ENCODE data around the gene MBNL3. TPM values are rescaled to one million over a fixed set of nuclear protein-coding genes. Genes with fewer than 3 reads are reported as not detected.

MBNL3 gene
- total RNA-seq, 1 experiment from 2014 or later = 4.0 TPM

DNA sequence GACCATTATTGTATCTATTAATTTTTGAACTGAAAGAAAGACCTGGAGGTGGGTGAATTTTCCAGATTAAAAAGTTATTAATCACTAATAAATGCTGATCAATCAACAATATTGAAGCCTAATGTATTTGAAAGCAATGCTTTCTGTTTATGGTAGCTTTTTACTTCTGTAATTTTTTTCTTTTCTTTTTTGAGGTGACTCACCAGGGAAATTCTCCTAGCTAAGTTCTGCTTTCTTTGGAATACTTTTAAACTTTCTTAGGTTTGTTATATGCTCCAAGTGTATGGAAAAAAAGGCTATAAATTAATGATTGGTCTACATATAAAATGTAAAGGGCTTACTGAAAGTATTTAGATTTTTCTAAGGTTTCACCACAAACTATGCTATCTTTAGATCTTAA, 94.2 kb downstream of the MBNL3 start:
- Mint-ChIP-seq H3K36me3 (no peaks in the 10 kb centered on the region), H3K9me3 (no peaks in the 10 kb centered on the region), H3K27ac (no peak overlapping the region), H3K4me1 (no peaks in the 10 kb centered on the region), H3K27me3 (ENCODE audit: low read depth) (no peaks in the 10 kb centered on the region), H3K4me3 (no peak overlapping the region)
- POLR2A ChIA-PET = no interaction called here
- DNase-seq (ENCODE audit: low spot score) = no peak
- no peak for TF ChIP-seq SOX15 (CRISPR knock-in tag; IDR thresholded peaks at IDR 0.05)
- TF ChIP-seq, protein P1, sequence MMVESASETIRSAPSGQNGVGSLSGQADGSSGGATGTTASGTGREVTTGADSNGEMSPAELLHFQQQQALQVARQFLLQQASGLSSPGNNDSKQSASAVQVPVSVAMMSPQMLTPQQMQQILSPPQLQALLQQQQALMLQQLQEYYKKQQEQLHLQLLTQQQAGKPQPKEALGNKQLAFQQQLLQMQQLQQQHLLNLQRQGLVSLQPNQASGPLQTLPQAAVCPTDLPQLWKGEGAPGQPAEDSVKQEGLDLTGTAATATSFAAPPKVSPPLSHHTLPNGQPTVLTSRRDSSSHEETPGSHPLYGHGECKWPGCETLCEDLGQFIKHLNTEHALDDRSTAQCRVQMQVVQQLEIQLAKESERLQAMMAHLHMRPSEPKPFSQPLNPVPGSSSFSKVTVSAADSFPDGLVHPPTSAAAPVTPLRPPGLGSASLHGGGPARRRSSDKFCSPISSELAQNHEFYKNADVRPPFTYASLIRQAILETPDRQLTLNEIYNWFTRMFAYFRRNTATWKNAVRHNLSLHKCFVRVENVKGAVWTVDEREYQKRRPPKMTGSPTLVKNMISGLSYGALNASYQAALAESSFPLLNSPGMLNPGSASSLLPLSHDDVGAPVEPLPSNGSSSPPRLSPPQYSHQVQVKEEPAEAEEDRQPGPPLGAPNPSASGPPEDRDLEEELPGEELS (CRISPR knock-in tag; IDR thresholded peaks at IDR 0.05) = no peak
- no peak for TF ChIP-seq SMAD4 (CRISPR knock-in tag; IDR thresholded peaks at IDR 0.05)
- no peak for TF ChIP-seq EMX1 (CRISPR knock-in tag; IDR thresholded peaks at IDR 0.05)
- TF ChIP-seq, protein P2, sequence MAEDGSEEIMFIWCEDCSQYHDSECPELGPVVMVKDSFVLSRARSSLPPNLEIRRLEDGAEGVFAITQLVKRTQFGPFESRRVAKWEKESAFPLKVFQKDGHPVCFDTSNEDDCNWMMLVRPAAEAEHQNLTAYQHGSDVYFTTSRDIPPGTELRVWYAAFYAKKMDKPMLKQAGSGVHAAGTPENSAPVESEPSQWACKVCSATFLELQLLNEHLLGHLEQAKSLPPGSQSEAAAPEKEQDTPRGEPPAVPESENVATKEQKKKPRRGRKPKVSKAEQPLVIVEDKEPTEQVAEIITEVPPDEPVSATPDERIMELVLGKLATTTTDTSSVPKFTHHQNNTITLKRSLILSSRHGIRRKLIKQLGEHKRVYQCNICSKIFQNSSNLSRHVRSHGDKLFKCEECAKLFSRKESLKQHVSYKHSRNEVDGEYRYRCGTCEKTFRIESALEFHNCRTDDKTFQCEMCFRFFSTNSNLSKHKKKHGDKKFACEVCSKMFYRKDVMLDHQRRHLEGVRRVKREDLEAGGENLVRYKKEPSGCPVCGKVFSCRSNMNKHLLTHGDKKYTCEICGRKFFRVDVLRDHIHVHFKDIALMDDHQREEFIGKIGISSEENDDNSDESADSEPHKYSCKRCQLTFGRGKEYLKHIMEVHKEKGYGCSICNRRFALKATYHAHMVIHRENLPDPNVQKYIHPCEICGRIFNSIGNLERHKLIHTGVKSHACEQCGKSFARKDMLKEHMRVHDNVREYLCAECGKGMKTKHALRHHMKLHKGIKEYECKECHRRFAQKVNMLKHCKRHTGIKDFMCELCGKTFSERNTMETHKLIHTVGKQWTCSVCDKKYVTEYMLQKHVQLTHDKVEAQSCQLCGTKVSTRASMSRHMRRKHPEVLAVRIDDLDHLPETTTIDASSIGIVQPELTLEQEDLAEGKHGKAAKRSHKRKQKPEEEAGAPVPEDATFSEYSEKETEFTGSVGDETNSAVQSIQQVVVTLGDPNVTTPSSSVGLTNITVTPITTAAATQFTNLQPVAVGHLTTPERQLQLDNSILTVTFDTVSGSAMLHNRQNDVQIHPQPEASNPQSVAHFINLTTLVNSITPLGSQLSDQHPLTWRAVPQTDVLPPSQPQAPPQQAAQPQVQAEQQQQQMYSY (CRISPR knock-in tag; IDR thresholded peaks at IDR 0.05) = no peak
- TF ChIP-seq, protein P3, sequence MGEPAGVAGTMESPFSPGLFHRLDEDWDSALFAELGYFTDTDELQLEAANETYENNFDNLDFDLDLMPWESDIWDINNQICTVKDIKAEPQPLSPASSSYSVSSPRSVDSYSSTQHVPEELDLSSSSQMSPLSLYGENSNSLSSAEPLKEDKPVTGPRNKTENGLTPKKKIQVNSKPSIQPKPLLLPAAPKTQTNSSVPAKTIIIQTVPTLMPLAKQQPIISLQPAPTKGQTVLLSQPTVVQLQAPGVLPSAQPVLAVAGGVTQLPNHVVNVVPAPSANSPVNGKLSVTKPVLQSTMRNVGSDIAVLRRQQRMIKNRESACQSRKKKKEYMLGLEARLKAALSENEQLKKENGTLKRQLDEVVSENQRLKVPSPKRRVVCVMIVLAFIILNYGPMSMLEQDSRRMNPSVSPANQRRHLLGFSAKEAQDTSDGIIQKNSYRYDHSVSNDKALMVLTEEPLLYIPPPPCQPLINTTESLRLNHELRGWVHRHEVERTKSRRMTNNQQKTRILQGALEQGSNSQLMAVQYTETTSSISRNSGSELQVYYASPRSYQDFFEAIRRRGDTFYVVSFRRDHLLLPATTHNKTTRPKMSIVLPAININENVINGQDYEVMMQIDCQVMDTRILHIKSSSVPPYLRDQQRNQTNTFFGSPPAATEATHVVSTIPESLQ (CRISPR knock-in tag; IDR thresholded peaks at IDR 0.05) = no peak
- ATAC-seq = no peak
- CTCF ChIA-PET = interaction anchor here (0.5 to 1.2 kb wide), 2 partner anchors 19 to 28 kb away, joined by 3 to 4 read pairs; no protein-coding TSS in a partner anchor

DNA sequence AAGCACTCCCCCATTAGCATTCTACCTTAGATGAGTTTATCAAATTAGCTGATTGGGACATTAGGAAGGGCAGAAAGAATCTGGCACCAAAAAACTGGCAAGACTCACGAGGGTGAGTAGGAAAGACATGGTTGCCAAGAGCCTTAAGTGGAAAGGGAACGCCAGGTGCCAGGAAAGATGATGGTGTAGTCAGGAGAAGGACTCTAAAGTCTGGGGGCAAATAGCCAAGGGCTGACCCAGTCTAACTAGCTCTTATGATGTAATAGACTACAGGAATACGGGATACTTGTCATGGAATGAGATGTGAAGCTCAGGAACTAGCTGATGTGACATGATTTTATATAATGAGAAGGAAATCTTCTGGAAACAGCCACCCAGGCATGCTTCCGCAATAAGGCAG, 94.8 kb downstream of the MBNL3 start:
- TF ChIP-seq TP53 (CRISPR knock-in tag; IDR thresholded peaks at IDR 0.05) (no peak), NR3C1 (CRISPR knock-in tag; conservative IDR thresholded peaks at IDR 0.05; ENCODE audit: low read depth) (no peak), GABPB1 (CRISPR knock-in tag; IDR thresholded peaks at IDR 0.05) (no peak), GTF2I (CRISPR knock-in tag; conservative IDR thresholded peaks at IDR 0.05) (no peak)
- TF ChIP-seq, protein P4, sequence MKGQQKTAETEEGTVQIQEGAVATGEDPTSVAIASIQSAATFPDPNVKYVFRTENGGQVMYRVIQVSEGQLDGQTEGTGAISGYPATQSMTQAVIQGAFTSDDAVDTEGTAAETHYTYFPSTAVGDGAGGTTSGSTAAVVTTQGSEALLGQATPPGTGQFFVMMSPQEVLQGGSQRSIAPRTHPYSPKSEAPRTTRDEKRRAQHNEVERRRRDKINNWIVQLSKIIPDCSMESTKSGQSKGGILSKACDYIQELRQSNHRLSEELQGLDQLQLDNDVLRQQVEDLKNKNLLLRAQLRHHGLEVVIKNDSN (CRISPR knock-in tag; IDR thresholded peaks at IDR 0.05) = no peak
- TF ChIP-seq, protein P5, sequence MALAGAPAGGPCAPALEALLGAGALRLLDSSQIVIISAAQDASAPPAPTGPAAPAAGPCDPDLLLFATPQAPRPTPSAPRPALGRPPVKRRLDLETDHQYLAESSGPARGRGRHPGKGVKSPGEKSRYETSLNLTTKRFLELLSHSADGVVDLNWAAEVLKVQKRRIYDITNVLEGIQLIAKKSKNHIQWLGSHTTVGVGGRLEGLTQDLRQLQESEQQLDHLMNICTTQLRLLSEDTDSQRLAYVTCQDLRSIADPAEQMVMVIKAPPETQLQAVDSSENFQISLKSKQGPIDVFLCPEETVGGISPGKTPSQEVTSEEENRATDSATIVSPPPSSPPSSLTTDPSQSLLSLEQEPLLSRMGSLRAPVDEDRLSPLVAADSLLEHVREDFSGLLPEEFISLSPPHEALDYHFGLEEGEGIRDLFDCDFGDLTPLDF (CRISPR knock-in tag; IDR thresholded peaks at IDR 0.05) = no peak
- TF ChIP-seq, protein P6, sequence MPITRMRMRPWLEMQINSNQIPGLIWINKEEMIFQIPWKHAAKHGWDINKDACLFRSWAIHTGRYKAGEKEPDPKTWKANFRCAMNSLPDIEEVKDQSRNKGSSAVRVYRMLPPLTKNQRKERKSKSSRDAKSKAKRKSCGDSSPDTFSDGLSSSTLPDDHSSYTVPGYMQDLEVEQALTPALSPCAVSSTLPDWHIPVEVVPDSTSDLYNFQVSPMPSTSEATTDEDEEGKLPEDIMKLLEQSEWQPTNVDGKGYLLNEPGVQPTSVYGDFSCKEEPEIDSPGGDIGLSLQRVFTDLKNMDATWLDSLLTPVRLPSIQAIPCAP (CRISPR knock-in tag; IDR thresholded peaks at IDR 0.05) = no peak
- TF ChIP-seq, protein P7, sequence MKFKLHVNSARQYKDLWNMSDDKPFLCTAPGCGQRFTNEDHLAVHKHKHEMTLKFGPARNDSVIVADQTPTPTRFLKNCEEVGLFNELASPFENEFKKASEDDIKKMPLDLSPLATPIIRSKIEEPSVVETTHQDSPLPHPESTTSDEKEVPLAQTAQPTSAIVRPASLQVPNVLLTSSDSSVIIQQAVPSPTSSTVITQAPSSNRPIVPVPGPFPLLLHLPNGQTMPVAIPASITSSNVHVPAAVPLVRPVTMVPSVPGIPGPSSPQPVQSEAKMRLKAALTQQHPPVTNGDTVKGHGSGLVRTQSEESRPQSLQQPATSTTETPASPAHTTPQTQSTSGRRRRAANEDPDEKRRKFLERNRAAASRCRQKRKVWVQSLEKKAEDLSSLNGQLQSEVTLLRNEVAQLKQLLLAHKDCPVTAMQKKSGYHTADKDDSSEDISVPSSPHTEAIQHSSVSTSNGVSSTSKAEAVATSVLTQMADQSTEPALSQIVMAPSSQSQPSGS (CRISPR knock-in tag; IDR thresholded peaks at IDR 0.05; ENCODE audit: borderline replicate concordance, low read depth) = no peak
- ATAC-seq = no peak
- Mint-ChIP-seq H3K4me3 (no peak overlapping the region), H3K36me3 (no peaks in the 10 kb centered on the region), H3K4me1 (no peaks in the 10 kb centered on the region), H3K27me3 (ENCODE audit: low read depth) (no peaks in the 10 kb centered on the region), H3K27ac (no peak overlapping the region), H3K9me3 (no peaks in the 10 kb centered on the region)
- no peak for DNase-seq (ENCODE audit: low spot score)
- POLR2A ChIA-PET = no interaction called here
- CTCF ChIA-PET = interaction anchor here (0.5 kb wide), 1 partner anchor 28 kb away, joined by 4 read pairs; no protein-coding TSS in a partner anchor
